HG03565 (cell line): ENCODE results near the gene CDV3.

Experiments used
- ATAC-seq: cut with Tn5 transposase; IDR thresholded peaks from one replicate; pipeline ENCODE4 v1.9.1; 2021; ENCODE audit warnings: mild to moderate bottlenecking, moderate library complexity; ENCODE audit not compliant: unreplicated experiment

Gene CDV3

GRCh38 chr3:133600572-133601081 lies 27.1 kb downstream of the CDV3 start:
- no peak for ATAC-seq

- ATAC-seq = no peak
Observed at GRCh38 chr3:133606342-133606741, 32.9 kb downstream of the CDV3 start.

- no peak for ATAC-seq
Observed at GRCh38 chr3:133606902-133607301, 33.4 kb downstream of the CDV3 start.

GRCh38 chr3:133607816-133608215 lies 34.3 kb downstream of the CDV3 start:
- ATAC-seq = no peak

- ATAC-seq = no peak
Observed at GRCh38 chr3:133608388-133608787, 34.9 kb downstream of the CDV3 start.

- ATAC-seq = no peak
Observed at GRCh38 chr3:133610031-133610430, 36.5 kb downstream of the CDV3 start.

DNA sequence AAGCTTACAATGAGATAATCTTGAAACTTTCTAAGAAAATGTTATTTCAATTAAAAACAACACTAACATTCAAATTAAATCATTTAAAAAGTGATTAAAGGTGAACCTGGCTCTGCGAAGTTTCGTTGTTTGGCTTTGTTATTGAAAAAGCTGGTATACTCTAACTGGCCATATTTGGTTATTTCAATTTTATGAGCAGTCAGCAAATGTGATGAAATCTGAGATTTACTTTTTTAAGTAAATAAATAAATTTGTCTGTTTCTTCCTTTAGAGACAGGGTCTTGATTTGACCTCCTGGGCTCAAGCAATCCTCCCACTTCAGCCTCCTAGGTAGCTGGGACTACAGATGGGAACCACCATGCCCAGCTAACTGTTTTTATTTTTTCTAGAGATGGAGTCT lies 38.0 kb downstream of the CDV3 start:
- ATAC-seq = no peak

DNA sequence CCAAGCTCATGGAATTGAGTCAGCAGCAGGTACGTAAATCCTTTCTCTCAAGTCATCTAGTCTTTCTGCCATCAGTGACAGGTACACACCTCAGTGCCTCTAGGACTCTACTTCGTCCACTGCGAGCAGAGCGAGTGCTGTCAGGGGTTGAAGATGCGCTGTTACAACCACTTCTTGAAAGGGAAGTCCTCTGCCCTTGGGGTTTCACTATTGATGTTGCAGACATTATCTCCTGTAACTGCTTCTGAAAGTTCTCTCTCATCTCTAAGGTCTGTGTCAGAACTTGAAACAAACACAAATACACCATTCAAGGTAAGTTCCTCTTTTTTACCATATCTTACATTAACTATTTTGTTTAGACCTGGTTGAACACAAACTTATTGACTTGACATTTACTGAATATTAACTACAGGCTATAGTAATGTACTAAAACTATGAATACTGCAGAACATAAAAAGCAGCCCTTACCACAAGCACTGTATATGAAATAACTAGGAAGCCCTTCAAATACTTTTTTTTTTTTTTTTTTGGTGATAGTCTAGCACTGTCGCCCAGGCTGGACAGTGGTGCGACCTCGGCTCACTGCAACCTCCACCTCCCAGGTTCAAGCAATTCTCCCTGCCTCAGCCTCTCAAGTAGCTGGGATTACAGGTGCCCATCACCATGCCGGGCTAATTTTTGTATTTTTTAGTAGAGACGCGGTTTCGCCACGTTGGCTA lies 46.7 kb downstream of the CDV3 start:
- peak; percentile 99 for ATAC-seq

GRCh38 chr3:133627789-133628188 lies 54.3 kb downstream of the CDV3 start:
- ATAC-seq = no peak

DNA sequence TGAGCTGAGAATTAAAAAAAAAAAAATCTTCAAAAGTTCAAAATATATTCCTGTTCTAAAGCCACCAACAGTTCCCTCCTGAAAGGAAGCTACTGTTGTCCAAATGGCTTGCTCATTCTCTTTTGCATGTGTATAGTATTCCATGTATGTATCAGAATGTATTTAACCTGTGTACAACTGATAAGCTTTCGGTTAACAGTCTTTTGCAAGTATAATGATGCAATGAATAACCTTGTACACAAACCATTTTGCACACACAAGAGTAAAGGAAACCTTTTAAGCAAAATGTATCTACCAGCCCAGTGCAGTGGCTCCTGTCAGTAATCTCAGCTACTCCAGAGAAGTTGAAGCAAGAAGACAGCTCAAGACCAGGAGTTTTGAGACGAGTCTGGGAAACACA lies 55.7 kb downstream of the CDV3 start:
- no peak for ATAC-seq

DNA sequence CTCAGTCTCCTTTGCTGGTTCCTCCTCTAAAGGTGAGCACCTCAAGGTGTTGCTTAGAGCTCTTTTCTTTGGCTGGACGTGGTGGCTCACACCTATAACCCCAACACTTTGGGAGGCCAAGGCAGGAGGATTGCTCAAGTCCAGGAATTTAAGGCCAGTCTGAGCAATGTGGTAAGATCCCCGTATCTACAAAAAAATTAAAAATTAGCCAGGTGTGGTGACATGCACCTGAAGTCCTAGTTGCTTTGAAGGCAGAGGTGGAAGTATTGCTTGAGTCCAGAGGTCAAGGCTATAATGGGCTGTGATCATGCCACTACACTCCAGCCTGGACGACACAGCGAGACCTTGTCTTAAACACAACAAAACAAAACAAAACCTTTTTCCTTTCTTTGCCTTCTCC lies 60.0 kb downstream of the CDV3 start:
- ATAC-seq = no peak
